Thyroid gland (tissue), 4 donors: ENCODE results near the gene GCN1. TPM values are rescaled to one million over a fixed set of nuclear protein-coding genes. Genes with fewer than 3 reads are reported as not detected.

ENCODE experiments used
- DNase-seq, 2 donors: peaks; one replicate each; pipeline ENCODE4 v3.0.0-alpha.2; 2019
- H3K27ac ChIP-seq, 3 donors: fragments of 200-600 bp; sonication (generic); 1 replicate in 2 of 3; 2 replicates in 1 of 3; pipeline ENCODE4 v1.5.1; 2016 to 2019; ENCODE audit warnings: mild to moderate bottlenecking in 1 of 3, moderate library complexity in 1 of 3
- H3K27me3 ChIP-seq: fragments of 200-600 bp; sonication (generic); one replicate; pipeline ENCODE4 v1.5.1; 2019
- H3K36me3 ChIP-seq, 2 donors: fragments of 200-600 bp; sonication (generic); one replicate each; pipeline ENCODE4 v1.5.1; 2016 to 2019
- H3K4me1 ChIP-seq, 2 donors: fragments of 200-600 bp; sonication (generic); one replicate each; pipeline ENCODE4 v1.5.1; 2017 to 2019
- H3K4me3 ChIP-seq, 3 donors: fragments of 200-600 bp; sonication (generic); replicated peaks in 1 of 3; 1 replicate in 2 of 3; 2 replicates in 1 of 3; pipeline ENCODE4 v1.5.1; 2016; ENCODE audit warnings: mild to moderate bottlenecking in 1 of 3
- H3K9me3 ChIP-seq: fragments of 200-600 bp; sonication (generic); one replicate; pipeline ENCODE4 v1.5.1; 2017
- CTCF ChIP-seq, 6 experiments: fragments of 200-600 bp in 3 of 6; fragments of 450-650 bp in 3 of 6; sonication (generic) in 3 of 6; IDR thresholded peaks; one replicate each; pipeline ENCODE4 v1.5.1; 2016 to 2019; ENCODE audit warnings: antibody characterized with exemption in 6 of 6, mild to moderate bottlenecking in 2 of 6, inconsistent platforms in 1 of 6, moderate library complexity in 1 of 6
- POLR2A ChIP-seq, 2 donors: fragments of 450-650 bp; IDR thresholded peaks; one replicate each; pipeline ENCODE4 v1.6.1; 2017; ENCODE audit warnings: antibody characterized with exemption in 2 of 2, mild to moderate bottlenecking in 2 of 2, moderate library complexity in 1 of 2
- WGBS, 2 donors: methylation state at CpG; one replicate each; pipeline ENCODE4 v1.1.5; 2017; 5-methylcytosine and 5-hydroxymethylcytosine counted together
- intact Hi-C: fragments of 100-400 bp; cut with DNase I; formaldehyde crosslinking; loops from one replicate; pipeline ENCODE4 v1.15.1; 2023
- microRNA-seq: library from miRNA; unstranded; fragments of <30 nt; microRNA quantifications from one replicate; pipeline ENCODE4, GENCODE V29; 2016
- small RNA-seq: library from RNA; depleted of rRNA; stranded (forward); fragments of <200 nt; gene quantifications from one replicate; pipeline ENCODE3, GENCODE V24; 2016
- total RNA-seq, 4 donors: library from RNA; depleted of rRNA; stranded (reverse); fragments of >200 nt; gene quantifications; one replicate each; pipeline ENCODE4 v1.2.3, GENCODE V29; 2016

The GCN1 gene
- total RNA-seq, 4 donors from 2014 or later = 44.6 to 111 (median 73.6) TPM

- no peak overlapping the region for H3K4me3 ChIP-seq
- no peak for DNase-seq
- intact Hi-C loops = no loop called here
- peaks cover 0 to 4% of the 10 kb centered on the region in 2 donors for H3K36me3 ChIP-seq
- H3K27me3 ChIP-seq = no peaks in the 10 kb centered on the region
- H3K9me3 ChIP-seq = no peaks in the 10 kb centered on the region
- WGBS, 2 donors = 89 to 93% methylated on average over 3 to 6 of the region's 6 CpGs
- H3K27ac ChIP-seq = no peak overlapping the region
- no peaks in the 10 kb centered on the region for H3K4me1 ChIP-seq
- TF ChIP-seq POLR2A (IDR thresholded peaks at IDR 0.05) (no peak), CTCF (IDR thresholded peaks at IDR 0.05) (no peak)
Observed at GRCh38 chr12:120077260-120077659, 117.3 kb downstream of the GCN1 start.

Small RNA genes lying within 50 kb of the gene (microRNA-seq; reads per million reads assigned to microRNA genes)
- not detected for gene MIR4498

Small RNA genes lying within 50 kb of the gene (small RNA-seq; reads per million reads assigned to genes)
- gene MIR4498 = not detected

Other genes with a start within 250 kb of the GCN1 start
- gene BICDL1, start 205.5 kb downstream of the GCN1 start, total RNA-seq = 10 to 100 TPM; 10.5 to 81.8 (median 48.1) TPM
- gene RAB35, start 78.0 kb downstream of the GCN1 start, total RNA-seq = 10 to 100 TPM; 14.9 to 19.9 (median 17.4) TPM
- gene RPLP0, start 6.4 kb upstream of the GCN1 start, total RNA-seq = 1,000 to 10,000 TPM; 1,176 to 3,070 (median 2,431) TPM
- gene PXN, start 71.0 kb upstream of the GCN1 start, total RNA-seq = 10 to 100 TPM; 61.7 to 95.5 (median 82.7) TPM
- under 1 TPM; under 0.01 TPM for gene RNU4-2, start 97.2 kb upstream of the GCN1 start, total RNA-seq
- under 1 TPM; under 0.01 TPM for gene RNU4-1, start 98.5 kb upstream of the GCN1 start, total RNA-seq
- 1 to 10 TPM in 3 of 4 donors, not detected in 1; 3.1 to 6.5 (median 3.8) TPM for gene SIRT4, start 107.6 kb upstream of the GCN1 start, total RNA-seq
- gene PLA2G1B, start 133.1 kb upstream of the GCN1 start, total RNA-seq = not detected
- gene MSI1, start 174.4 kb upstream of the GCN1 start, total RNA-seq = 1 to 10 TPM in 1 of 4 donors, under 1 TPM in 1, not detected in 2; 0.33 to 1.6 TPM
- 1,000 to 10,000 TPM in 1 of 4 donors, 100 to 1,000 TPM in 3; 511 to 1,033 (median 687) TPM for gene COX6A1, start 243.4 kb upstream of the GCN1 start, total RNA-seq